H1 (cell line): ENCODE results near the gene SLC23A2. TPM values are rescaled to one million over a fixed set of nuclear protein-coding genes. Genes with fewer than 3 reads are reported as not detected.

Experiments
- CTCF ChIA-PET: fragments of 300-600 bp; sonication (Branson Sonifier 250); formaldehyde crosslinking; loops from one replicate; lab custom pipeline; 2021; ENCODE audit not compliant: partially characterized antibody; lab: Charles Lee
- POLR2A ChIA-PET: fragments of 300-600 bp; sonication (Branson Sonifier 250); formaldehyde crosslinking; loops from one replicate; lab custom pipeline; 2021; ENCODE audit warnings: inconsistent platforms; ENCODE audit not compliant: partially characterized antibody; lab: Charles Lee
- DNase-seq, 2 experiments: peaks; one replicate each; pipeline versions ENCODE4 v3.0.0 to v3.0.0-alpha.2; 2010 to 2022; ENCODE audit warnings: low spot score in 2 of 2, low read depth in 1 of 2, mixed read lengths in 1 of 2
- FAIRE-seq: peaks from 2 replicates; lab custom pipeline; 2011; peaks lifted over from hg19 to GRCh38; lab: Jason Lieb, UNC
- H2AFZ ChIP-seq: 2 replicates; pipeline ENCODE4 v1.8.1; 2012; ENCODE audit warnings: low read length, inconsistent platforms
- H2AK5ac ChIP-seq: 2 replicates; pipeline ENCODE4 v1.6.1; 2013; ENCODE audit warnings: low read depth, low read length
- H2BK120ac ChIP-seq: replicated peaks from 2 replicates; pipeline ENCODE3; 2013; ENCODE audit warnings: low read depth, low read length, inconsistent platforms
- H2BK12ac ChIP-seq: 2 replicates; pipeline ENCODE4 v1.6.1; 2013; ENCODE audit warnings: low read depth, low read length
- H2BK15ac ChIP-seq: 2 replicates; pipeline ENCODE4 v1.6.1; 2013; ENCODE audit warnings: low read length
- H2BK20ac ChIP-seq: 2 replicates; pipeline ENCODE4 v1.6.1; 2013; ENCODE audit warnings: low read length
- H2BK5ac ChIP-seq: 2 replicates; pipeline ENCODE4 v1.6.1; 2013; ENCODE audit warnings: low read depth, low read length
- H3K14ac ChIP-seq: 2 replicates; pipeline ENCODE4 v1.6.1; 2013; ENCODE audit warnings: inconsistent platforms; ENCODE audit not compliant: insufficient read length
- H3K18ac ChIP-seq: 2 replicates; pipeline ENCODE4 v1.6.1; 2013; ENCODE audit warnings: low read length; ENCODE audit errors: extremely low read depth
- H3K23ac ChIP-seq: 2 replicates; pipeline ENCODE4 v1.6.1; 2013; ENCODE audit warnings: inconsistent platforms; ENCODE audit not compliant: insufficient read length
- H3K23me2 ChIP-seq: 2 replicates; pipeline ENCODE4 v1.6.1; 2013; ENCODE audit warnings: low read depth, low read length
- H3K27ac ChIP-seq: 2 replicates; pipeline ENCODE4 v1.6.1; 2011; ENCODE audit warnings: low read depth, low read length, inconsistent platforms
- H3K27me3 ChIP-seq, 4 experiments: replicated peaks in 1 of 4; 1 replicate in 1 of 4; 2 replicates in 3 of 4; pipeline versions ENCODE4 v1.6.1 to v1.8.1; 2011 to 2013; ENCODE audit warnings: low read length in 3 of 4, mild to moderate bottlenecking in 3 of 4, inconsistent platforms in 2 of 4, mixed read lengths in 2 of 4, moderate library complexity in 1 of 4; ENCODE audit not compliant: control insufficient read depth in 3 of 4, insufficient read depth in 3 of 4; ENCODE audit errors: extremely low read depth in 1 of 4
- H3K36me3 ChIP-seq, 4 experiments: 2 replicates each; pipeline versions ENCODE4 v1.6.1 to v1.8.1; 2011 to 2013; ENCODE audit warnings: mild to moderate bottlenecking in 4 of 4, low read length in 3 of 4, moderate library complexity in 2 of 4, control low read depth in 1 of 4, inconsistent platforms in 1 of 4; ENCODE audit not compliant: insufficient read depth in 4 of 4, control insufficient read depth in 2 of 4
- H3K4ac ChIP-seq: replicated peaks from 2 replicates; pipeline ENCODE3; 2013; ENCODE audit warnings: low read length, low read depth, mixed read lengths, inconsistent platforms; ENCODE audit not compliant: insufficient read length
- H3K4me1 ChIP-seq, 4 experiments: replicated peaks in 1 of 4; 1 replicate in 1 of 4; 2 replicates in 3 of 4; pipeline versions ENCODE4 v1.6.1 to v1.8.1; 2011 to 2013; ENCODE audit warnings: low read length in 3 of 4, inconsistent platforms in 2 of 4, mixed read lengths in 1 of 4; ENCODE audit not compliant: insufficient read depth in 4 of 4, control insufficient read depth in 3 of 4
- H3K4me2 ChIP-seq, 2 experiments: 2 replicates each; pipeline versions ENCODE4 v1.6.1 to v1.8.1; 2011 to 2013; ENCODE audit warnings: low read depth in 2 of 2, low read length in 2 of 2, control low read depth in 1 of 2, inconsistent platforms in 1 of 2, mild to moderate bottlenecking in 1 of 2; ENCODE audit not compliant: insufficient read depth in 1 of 2
- H3K4me3 ChIP-seq, 4 experiments: fragments of 200-600, 300-600 bp in 1 of 4; sonication (generic), shearing (Covaris generic), sonication (Bioruptor Twin) in 1 of 4; 2 replicates each; pipeline versions ENCODE4 v1.5.1 to v1.8.1; 2011 to 2016; ENCODE audit warnings: low read length in 4 of 4, low read depth in 3 of 4, control low read depth in 2 of 4, inconsistent platforms in 2 of 4, mild to moderate bottlenecking in 2 of 4, mixed read lengths in 1 of 4, moderate library complexity in 1 of 4; ENCODE audit not compliant: insufficient read depth in 2 of 4; ENCODE audit errors: extremely low read depth in 1 of 4
- H3K56ac ChIP-seq: replicated peaks from 2 replicates; pipeline ENCODE3; 2013; ENCODE audit warnings: low read depth, mild to moderate bottlenecking, mixed read lengths, low read length, inconsistent platforms; ENCODE audit not compliant: insufficient read length
- H3K79me1 ChIP-seq: 2 replicates; pipeline ENCODE4 v1.6.1; 2013; ENCODE audit warnings: low read depth, low read length, control low read depth
- H3K79me2 ChIP-seq, 2 experiments: 2 replicates each; pipeline versions ENCODE4 v1.6.1 to v1.8.1; 2012 to 2013; ENCODE audit warnings: low read length in 2 of 2, mild to moderate bottlenecking in 2 of 2, inconsistent platforms in 1 of 2; ENCODE audit not compliant: insufficient read depth in 2 of 2, control insufficient read depth in 1 of 2
- H3K9ac ChIP-seq, 4 experiments: replicated peaks in 1 of 4; 1 replicate in 1 of 4; 2 replicates in 3 of 4; pipeline versions ENCODE4 v1.6.1 to v1.8.1; 2011 to 2013; ENCODE audit warnings: low read depth in 3 of 4, low read length in 3 of 4, control low read depth in 2 of 4, mild to moderate bottlenecking in 2 of 4, moderate library complexity in 2 of 4, inconsistent platforms in 1 of 4; ENCODE audit errors: extremely low read depth in 1 of 4
- H3K9me3 ChIP-seq, 2 experiments: 2 replicates each; pipeline versions ENCODE4 v1.6.1 to v1.8.1; 2012 to 2013; ENCODE audit warnings: mild to moderate bottlenecking in 2 of 2, moderate library complexity in 2 of 2, control low read depth in 1 of 2, inconsistent platforms in 1 of 2, low read depth in 1 of 2, low read length in 1 of 2, mixed read lengths in 1 of 2; ENCODE audit not compliant: insufficient read depth in 2 of 2
- H4K20me1 ChIP-seq, 2 experiments: replicated peaks in 1 of 2; 2 replicates each; pipeline versions ENCODE3 to v1.8.1; 2011 to 2013; ENCODE audit warnings: inconsistent platforms in 2 of 2, low read length in 2 of 2, mild to moderate bottlenecking in 1 of 2; ENCODE audit not compliant: insufficient read depth in 2 of 2, control insufficient read depth in 1 of 2
- H4K5ac ChIP-seq: 2 replicates; pipeline ENCODE4 v1.6.1; 2013; ENCODE audit warnings: low read length, low read depth, mixed read lengths, inconsistent platforms; ENCODE audit not compliant: insufficient read length
- H4K8ac ChIP-seq: 2 replicates; pipeline ENCODE4 v1.8.0; 2013; ENCODE audit warnings: mild to moderate bottlenecking, moderate library complexity, low read length, inconsistent platforms; ENCODE audit not compliant: insufficient read depth; ENCODE audit errors: extremely low read depth
- H4K91ac ChIP-seq: replicated peaks from 2 replicates; pipeline ENCODE3; 2013; ENCODE audit warnings: low read length, mixed read lengths, inconsistent platforms; ENCODE audit not compliant: insufficient read length
- EGR1 ChIP-seq: IDR thresholded peaks from 2 replicates; pipeline ENCODE4 v1.6.1; 2011; ENCODE audit warnings: low read depth, low read length, borderline replicate concordance
- HDAC6 ChIP-seq: IDR thresholded peaks from one replicate; pipeline ENCODE4 v1.7.1; 2012; ENCODE audit warnings: low read depth, mild to moderate bottlenecking, inconsistent platforms, low read length, moderate library complexity
- KDM4A ChIP-seq: IDR thresholded peaks from one replicate; pipeline ENCODE4 v1.7.1; 2012; ENCODE audit warnings: low read depth, mild to moderate bottlenecking, moderate library complexity, low read length, inconsistent platforms; ENCODE audit not compliant: severe bottlenecking
- SP1 ChIP-seq: IDR thresholded peaks from 2 replicates; pipeline ENCODE4 v1.6.1; 2011; ENCODE audit warnings: low read depth, low read length
- SP2 ChIP-seq: IDR thresholded peaks from 2 replicates; pipeline ENCODE4 v1.6.1; 2012; ENCODE audit warnings: mild to moderate bottlenecking, low read length, inconsistent platforms
- SP4 ChIP-seq: IDR thresholded peaks from 2 replicates; pipeline ENCODE4 v1.6.1; 2012; ENCODE audit warnings: low read length, inconsistent platforms
- WGBS, 2 experiments: shearing (Covaris generic) in 1 of 2; methylation state at CpG; one replicate each; pipeline versions ENCODE4 v1.1.6 to v1.1.7; 2013 to 2015; ENCODE audit warnings: low lambda C conversion rate in 2 of 2, mixed read lengths in 2 of 2, inconsistent platforms in 1 of 2, low coverage in 1 of 2, missing lambda C conversion rate in 1 of 2; ENCODE audit not compliant: insufficient replicate concordance in 2 of 2, insufficient coverage in 1 of 2, insufficient read length in 1 of 2; ENCODE audit errors: extremely low coverage in 1 of 2, missing lambda C conversion rate in 1 of 2; 5-methylcytosine and 5-hydroxymethylcytosine counted together
- polyA plus RNA-seq, 7 experiments: library from polyadenylated mRNA; depleted of rRNA in 3 of 7; stranded (reverse) in 5 of 7; unstranded in 2 of 7; fragments of >200 nt in 5 of 7; fragments of 200-250 nt in 2 of 7; gene quantifications; 1 replicate in 5 of 7; 2 replicates in 1 of 7; 4 replicates in 1 of 7; pipeline versions ENCODE4 v1.2.1 to v1.2.3, GENCODE V29; 2011 to 2013; ENCODE audit warnings: missing spikeins in 2 of 7, mixed read lengths in 2 of 7
- total RNA-seq: library from RNA; stranded (reverse); fragmentation: NEBNext Ultra II Directional; extraction: Animal tissue kit (Norgen Biotek cat#: 25700); gene quantifications from 2 replicates; pipeline ENCODE4 v1.2.1, GENCODE V29; 2021
- TF ChIP-seq, protein P1 (sequence below): IDR thresholded peaks from 2 replicates; pipeline ENCODE4 v1.6.1; 2011; ENCODE audit warnings: low read length, improper control_type of control experiment
- TF ChIP-seq, protein P2 (sequence below), 3 experiments: IDR thresholded peaks; 1 replicate in 2 of 3; 2 replicates in 1 of 3; pipeline versions ENCODE4 v1.5.1 to v1.6.1; 2011; ENCODE audit warnings: low read length in 3 of 3, mild to moderate bottlenecking in 3 of 3, inconsistent platforms in 2 of 3, low read depth in 1 of 3, moderate library complexity in 1 of 3; ENCODE audit not compliant: insufficient read depth in 1 of 3; ENCODE audit errors: control extremely low read depth in 1 of 3

The SLC23A2 gene
- total and polyA plus RNA-seq, 2 of the 8 experiments (the other 6 are each of a cell fraction or from before 2014, with no cell fraction given): 17.0 to 18.6 TPM

DNA sequence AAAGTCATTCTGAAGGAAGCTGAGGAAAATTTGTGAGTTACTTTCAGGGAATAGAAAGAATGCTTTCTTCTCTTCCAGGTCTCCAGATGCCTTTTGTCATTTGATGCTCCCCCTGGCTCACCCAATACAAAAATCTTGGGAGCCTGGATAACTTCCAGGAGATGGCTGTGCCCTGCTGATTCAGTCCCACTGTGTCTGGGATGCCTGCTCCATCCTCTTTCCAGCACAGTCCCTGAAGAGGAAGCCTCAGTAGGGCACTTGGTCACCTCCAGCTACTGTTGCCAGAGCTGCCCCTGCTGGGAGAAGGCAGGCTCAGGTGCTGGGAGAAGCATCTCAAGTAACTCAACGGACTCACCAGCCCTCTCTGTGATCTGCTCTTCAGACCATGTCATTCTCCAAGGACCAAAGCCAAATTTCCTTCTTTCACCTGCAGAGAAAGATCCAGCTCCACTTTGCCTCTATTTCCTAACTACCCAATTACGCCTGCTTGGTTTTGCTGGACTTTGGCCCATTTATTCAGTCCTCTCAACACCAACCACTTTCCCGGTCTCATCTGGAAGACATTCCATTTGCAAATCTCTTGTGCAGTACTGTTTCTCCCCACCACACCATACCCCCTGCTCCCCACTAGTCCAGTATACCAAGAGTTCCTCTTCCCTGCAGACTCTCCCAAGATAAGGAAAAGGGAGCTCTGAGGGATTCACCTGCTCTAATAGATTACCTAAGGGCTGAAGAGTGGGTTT, 53.3 kb downstream of the SLC23A2 start:
- no peak overlapping the region for H3K4me3 ChIP-seq
- H3K9me3 ChIP-seq: 0 out of 4 replicates have a peak, but pooled peaks cover 0 to 2% of the 10 kb centered on the region in 2 experiments
- H3K14ac ChIP-seq: no peak overlapping the region
- no peak overlapping the region for H3K4ac ChIP-seq
- H2BK20ac ChIP-seq: no peak overlapping the region
- peaks cover 3 to 11% (median 5%) of the 10 kb centered on the region in 4 experiments; a peak in 5 of 7 replicates for H3K4me1 ChIP-seq
- 83% methylated on average over 3 of the region's 3 CpGs; no CpG with 5 or more reads in 1 of the 2 experiments for WGBS, 2 experiments
- H3K36me3 ChIP-seq: no peaks in the 10 kb centered on the region
- H4K5ac ChIP-seq: no peak overlapping the region
- H2BK12ac ChIP-seq: no peak overlapping the region
- H2BK15ac ChIP-seq: no peak overlapping the region
- no peak overlapping the region for H4K8ac ChIP-seq
- no peak overlapping the region for H4K91ac ChIP-seq
- H3K23ac ChIP-seq: no peak overlapping the region
- no peak overlapping the region for H3K18ac ChIP-seq
- no peaks in the 10 kb centered on the region for H3K79me1 ChIP-seq
- H3K27ac ChIP-seq: no peak overlapping the region
- H3K4me2 ChIP-seq: no peak overlapping the region
- no peaks in the 10 kb centered on the region for H3K27me3 ChIP-seq
- POLR2A ChIA-PET: interaction anchor here (0.5 to 0.7 kb wide), 2 partner anchors 145 to 172 kb away, joined by 3 read pairs; no protein-coding TSS in a partner anchor
- FAIRE-seq (no peak), DNase-seq (no peak)
- no peak overlapping the region for H2BK5ac ChIP-seq
- H3K56ac ChIP-seq: no peak overlapping the region
- no peaks in the 10 kb centered on the region; a peak in 1 of 4 replicates for H3K79me2 ChIP-seq
- H3K23me2 ChIP-seq: no peaks in the 10 kb centered on the region
- H2AK5ac ChIP-seq: no peak overlapping the region
- no peaks in the 10 kb centered on the region for H4K20me1 ChIP-seq
- H2BK120ac ChIP-seq: no peak overlapping the region
- H3K9ac ChIP-seq: no peak overlapping the region
- H2AFZ ChIP-seq: no peak overlapping the region
- CTCF ChIA-PET: interaction anchor here (0.6 to 2.6 kb wide), 14 partner anchors 8 to 216 kb away, joined by 3 to 9 read pairs (median 3); no protein-coding TSS in a partner anchor
- TF ChIP-seq SP4: no peak
- TF ChIP-seq HDAC6: no peak
- TF ChIP-seq, protein P1, sequence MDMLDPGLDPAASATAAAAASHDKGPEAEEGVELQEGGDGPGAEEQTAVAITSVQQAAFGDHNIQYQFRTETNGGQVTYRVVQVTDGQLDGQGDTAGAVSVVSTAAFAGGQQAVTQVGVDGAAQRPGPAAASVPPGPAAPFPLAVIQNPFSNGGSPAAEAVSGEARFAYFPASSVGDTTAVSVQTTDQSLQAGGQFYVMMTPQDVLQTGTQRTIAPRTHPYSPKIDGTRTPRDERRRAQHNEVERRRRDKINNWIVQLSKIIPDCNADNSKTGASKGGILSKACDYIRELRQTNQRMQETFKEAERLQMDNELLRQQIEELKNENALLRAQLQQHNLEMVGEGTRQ: no peak
- TF ChIP-seq, protein P2, sequence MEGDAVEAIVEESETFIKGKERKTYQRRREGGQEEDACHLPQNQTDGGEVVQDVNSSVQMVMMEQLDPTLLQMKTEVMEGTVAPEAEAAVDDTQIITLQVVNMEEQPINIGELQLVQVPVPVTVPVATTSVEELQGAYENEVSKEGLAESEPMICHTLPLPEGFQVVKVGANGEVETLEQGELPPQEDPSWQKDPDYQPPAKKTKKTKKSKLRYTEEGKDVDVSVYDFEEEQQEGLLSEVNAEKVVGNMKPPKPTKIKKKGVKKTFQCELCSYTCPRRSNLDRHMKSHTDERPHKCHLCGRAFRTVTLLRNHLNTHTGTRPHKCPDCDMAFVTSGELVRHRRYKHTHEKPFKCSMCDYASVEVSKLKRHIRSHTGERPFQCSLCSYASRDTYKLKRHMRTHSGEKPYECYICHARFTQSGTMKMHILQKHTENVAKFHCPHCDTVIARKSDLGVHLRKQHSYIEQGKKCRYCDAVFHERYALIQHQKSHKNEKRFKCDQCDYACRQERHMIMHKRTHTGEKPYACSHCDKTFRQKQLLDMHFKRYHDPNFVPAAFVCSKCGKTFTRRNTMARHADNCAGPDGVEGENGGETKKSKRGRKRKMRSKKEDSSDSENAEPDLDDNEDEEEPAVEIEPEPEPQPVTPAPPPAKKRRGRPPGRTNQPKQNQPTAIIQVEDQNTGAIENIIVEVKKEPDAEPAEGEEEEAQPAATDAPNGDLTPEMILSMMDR (IDR thresholded peaks at IDR 0.05; ENCODE audit: control extremely low read depth in 1 of 3, insufficient read depth in 1 of 3, low read depth in 1 of 3, low read length in 3 of 3): no peak
- TF ChIP-seq SP2: no peak
- no peak for TF ChIP-seq KDM4A
- TF ChIP-seq EGR1: no peak
- no peak for TF ChIP-seq SP1
